A549 (cell line): ENCODE data around the gene ZNF791.

Experiments
- CBX2 ChIP-seq: fragments of 200-600 bp; sonication (generic); IDR thresholded peaks from 2 replicates; pipeline ENCODE4 v1.6.1; 2016; ENCODE audit warnings: low read depth, mild to moderate bottlenecking, borderline replicate concordance
- CHD4 ChIP-seq: fragments of 200-600 bp; sonication (generic); IDR thresholded peaks from 2 replicates; pipeline ENCODE4 v1.6.1; 2016; ENCODE audit warnings: antibody characterized with exemption, mild to moderate bottlenecking, borderline replicate concordance
- EP300 ChIP-seq, 2 experiments: fragments of >200 bp; sonication (Bioruptor Twin); formaldehyde crosslinking; IDR thresholded peaks; 2 replicates in 1 of 2; 3 replicates in 1 of 2; pipeline ENCODE4 v1.6.1; 2016 to 2017
- JUNB ChIP-seq: fragments of >200 bp; sonication (Bioruptor Twin); formaldehyde crosslinking; IDR thresholded peaks from 2 replicates; pipeline ENCODE4 v1.6.1; 2016
- PHF8 ChIP-seq: fragments of 200-600 bp; sonication (generic); IDR thresholded peaks from 2 replicates; pipeline ENCODE4 v1.6.1; 2016; ENCODE audit warnings: low read depth, mild to moderate bottlenecking, antibody characterized with exemption, moderate library complexity, borderline replicate concordance
- POLR2A ChIP-seq: IDR thresholded peaks from 2 replicates; pipeline ENCODE4 v1.6.1; 2012; ENCODE audit warnings: mild to moderate bottlenecking, low read length
- RFX5 ChIP-seq: fragments of 450-650 bp; IDR thresholded peaks from 2 replicates; pipeline ENCODE4 v1.7.1; 2014; ENCODE audit warnings: antibody characterized with exemption, mild to moderate bottlenecking, moderate library complexity
- TF ChIP-seq, protein P1 (sequence below): fragments of >200 bp; sonication (Bioruptor Twin); formaldehyde crosslinking; IDR thresholded peaks from 3 replicates; pipeline ENCODE4 v1.5.1; 2016

DNA sequence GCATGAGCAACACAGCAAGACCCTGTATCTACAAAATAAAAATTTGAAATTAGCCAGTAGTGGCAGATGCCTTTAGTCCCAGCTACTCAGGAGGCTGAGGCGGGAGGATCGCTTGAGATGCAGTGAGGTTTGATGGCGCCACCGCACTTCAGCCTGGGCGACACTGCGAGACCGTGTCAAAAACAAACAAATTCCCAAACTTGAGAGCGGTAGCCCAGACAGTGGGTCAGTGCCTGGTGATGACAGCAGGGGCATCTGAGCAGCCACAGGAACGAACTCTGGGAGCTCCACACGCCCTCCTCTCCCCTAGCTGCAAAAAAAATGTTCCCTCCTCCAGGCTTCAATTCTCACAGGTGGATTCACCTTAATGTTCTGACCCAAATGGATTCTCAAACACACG lies 14.2 kb upstream of the ZNF791 start:
- TF ChIP-seq, protein P1, sequence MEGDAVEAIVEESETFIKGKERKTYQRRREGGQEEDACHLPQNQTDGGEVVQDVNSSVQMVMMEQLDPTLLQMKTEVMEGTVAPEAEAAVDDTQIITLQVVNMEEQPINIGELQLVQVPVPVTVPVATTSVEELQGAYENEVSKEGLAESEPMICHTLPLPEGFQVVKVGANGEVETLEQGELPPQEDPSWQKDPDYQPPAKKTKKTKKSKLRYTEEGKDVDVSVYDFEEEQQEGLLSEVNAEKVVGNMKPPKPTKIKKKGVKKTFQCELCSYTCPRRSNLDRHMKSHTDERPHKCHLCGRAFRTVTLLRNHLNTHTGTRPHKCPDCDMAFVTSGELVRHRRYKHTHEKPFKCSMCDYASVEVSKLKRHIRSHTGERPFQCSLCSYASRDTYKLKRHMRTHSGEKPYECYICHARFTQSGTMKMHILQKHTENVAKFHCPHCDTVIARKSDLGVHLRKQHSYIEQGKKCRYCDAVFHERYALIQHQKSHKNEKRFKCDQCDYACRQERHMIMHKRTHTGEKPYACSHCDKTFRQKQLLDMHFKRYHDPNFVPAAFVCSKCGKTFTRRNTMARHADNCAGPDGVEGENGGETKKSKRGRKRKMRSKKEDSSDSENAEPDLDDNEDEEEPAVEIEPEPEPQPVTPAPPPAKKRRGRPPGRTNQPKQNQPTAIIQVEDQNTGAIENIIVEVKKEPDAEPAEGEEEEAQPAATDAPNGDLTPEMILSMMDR = no peak
- no peak for TF ChIP-seq CHD4
- no peak for TF ChIP-seq RFX5
- TF ChIP-seq JUNB = no peak
- no peak for TF ChIP-seq POLR2A
- no peak for TF ChIP-seq PHF8
- no peak for TF ChIP-seq CBX2
- TF ChIP-seq EP300 (IDR thresholded peaks at IDR 0.05) = no peak
